K562 (cell line): ENCODE results near the gene OR2V2. TPM values are rescaled to one million over a fixed set of nuclear protein-coding genes. Genes with fewer than 3 reads are reported as not detected.

Experiments used
- CBFB ChIP-seq: sonication (generic); formaldehyde crosslinking; IDR thresholded peaks from 2 replicates; pipeline ENCODE4 v1.4.0; 2020; ENCODE audit warnings: mild to moderate bottlenecking, missing genetic modification reagents
- CHD1 ChIP-seq: fragments of 200-600 bp; sonication (generic); IDR thresholded peaks from one replicate; pipeline ENCODE4 v1.6.1; 2012; ENCODE audit warnings: mild to moderate bottlenecking, moderate library complexity, low read length, inconsistent platforms
- CHD2 ChIP-seq: IDR thresholded peaks from 2 replicates; pipeline ENCODE4 v1.6.1; 2011; ENCODE audit warnings: low read depth, low read length
- KAT2B ChIP-seq: IDR thresholded peaks from one replicate; pipeline ENCODE4 v1.6.1; 2012; ENCODE audit warnings: low read depth, mild to moderate bottlenecking, control low read depth, inconsistent platforms, low read length, moderate library complexity
- L3MBTL2 ChIP-seq: fragments of 450-650 bp; IDR thresholded peaks from 2 replicates; pipeline ENCODE4 v1.6.1; 2016; ENCODE audit warnings: mild to moderate bottlenecking, moderate library complexity
- MAFK ChIP-seq: IDR thresholded peaks from 2 replicates; pipeline ENCODE4 v1.6.1; 2011; ENCODE audit warnings: low read length, improper control_type of control experiment
- NFIC ChIP-seq: fragments of 450-650 bp; IDR thresholded peaks from 2 replicates; pipeline ENCODE4 v1.6.1; 2017; ENCODE audit warnings: mild to moderate bottlenecking, inconsistent platforms
- SMARCC2 ChIP-seq: fragments of 450-650 bp; IDR thresholded peaks from 2 replicates; pipeline ENCODE4 v1.6.1; 2017; ENCODE audit warnings: antibody characterized with exemption, moderate library complexity, mild to moderate bottlenecking, low read depth
- TAF1 ChIP-seq: IDR thresholded peaks from 2 replicates; pipeline ENCODE4 v1.6.1; 2011; ENCODE audit warnings: mild to moderate bottlenecking, low read length, moderate library complexity; ENCODE audit not compliant: insufficient read depth, control insufficient read depth, severe bottlenecking; ENCODE audit errors: extremely low read depth
- ZNF253 ChIP-seq: fragments of 250-450 bp; sonication (Bioruptor Pico); conservative IDR thresholded peaks from 2 replicates; pipeline ENCODE4 v1.6.1; 2021; ENCODE audit warnings: mild to moderate bottlenecking
- polyA plus RNA-seq, 8 experiments: library from polyadenylated mRNA; depleted of rRNA in 4 of 8; stranded (reverse) in 5 of 8; unstranded in 3 of 8; fragments of >200 nt; fragmentation: Nextera tagmentation in 2 of 8; fragmentation: Illumina TruSeq in 1 of 8; extraction: Ambion mirVana in 2 of 8; extraction: Trizol in 1 of 8; gene quantifications; 2 replicates each; pipeline versions ENCODE4 v1.2.1 to v1.2.3, GENCODE V29; 2011 to 2014; ENCODE audit warnings: inconsistent platforms in 1 of 8, missing spikeins in 1 of 8
- total RNA-seq, 7 experiments: library from RNA; depleted of rRNA in 6 of 7; stranded (reverse); fragments of >200 nt in 6 of 7; fragmentation: Illumina TruSeq in 2 of 7; extraction: Trizol in 2 of 7; gene quantifications; 2 replicates each; pipeline versions ENCODE4 v1.2.1 to v1.2.3, GENCODE V29; 2011 to 2021; ENCODE audit warnings: low replicate concordance in 1 of 7
- TF ChIP-seq, protein P1 (sequence below): sonication (generic); formaldehyde crosslinking; IDR thresholded peaks from 2 replicates; pipeline ENCODE4 v1.8.0; 2022; ENCODE audit warnings: missing genetic modification reagents, mild to moderate bottlenecking, borderline replicate concordance
- TF ChIP-seq, protein P2 (sequence below): IDR thresholded peaks from 3 replicates; pipeline ENCODE4 v1.6.1; 2011; ENCODE audit warnings: borderline replicate concordance, mild to moderate bottlenecking; ENCODE audit not compliant: insufficient read length, insufficient read depth
- TF ChIP-seq, protein P3 (sequence below): fragments of 450-650 bp; IDR thresholded peaks from 2 replicates; pipeline ENCODE4 v1.6.1; 2017; ENCODE audit warnings: antibody characterized with exemption
- TF ChIP-seq, protein P4 (sequence below): fragments of 450-650 bp; IDR thresholded peaks from 2 replicates; pipeline ENCODE4 v1.6.1; 2018; ENCODE audit not compliant: partially characterized antibody

Gene OR2V2
- total and polyA plus RNA-seq, 9 of the 15 experiments (the other 6 are each of a cell fraction or from before 2014, with no cell fraction given), result 0.01 TPM; not detected in 8

DNA sequence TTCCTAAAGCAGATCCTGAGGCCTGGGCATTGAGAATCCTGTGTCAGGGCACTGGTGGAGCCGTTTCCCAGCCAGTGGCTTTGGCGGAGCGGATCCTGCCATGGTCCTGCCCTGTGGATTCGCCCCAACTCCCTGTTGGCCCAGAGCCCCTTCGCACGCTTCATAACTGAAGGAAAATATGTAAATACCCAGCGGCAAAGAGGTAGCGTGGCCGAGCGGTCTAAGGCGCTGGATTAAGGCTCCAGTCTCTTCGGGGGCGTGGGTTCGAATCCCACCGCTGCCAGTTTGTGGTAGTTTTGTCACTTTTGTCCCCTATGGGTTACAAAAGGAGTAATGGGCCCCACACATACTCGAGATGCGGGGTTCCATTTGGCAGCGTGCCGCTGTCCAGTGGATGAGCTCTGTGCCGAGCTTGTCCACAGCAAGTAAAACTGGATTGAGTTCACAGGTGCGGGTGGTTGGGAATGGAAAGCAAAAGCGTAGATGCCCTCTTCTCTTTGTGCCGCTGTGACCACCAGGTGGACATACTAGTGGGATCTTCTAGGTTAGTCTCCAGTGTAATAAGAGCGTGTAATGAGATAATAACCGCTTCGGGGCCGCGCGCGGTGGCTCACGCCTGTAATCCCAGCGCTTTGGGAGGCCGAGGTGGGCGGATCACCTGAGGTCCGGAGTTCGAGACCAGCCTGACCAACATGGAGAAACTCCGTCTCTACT lies 40.3 kb downstream of the OR2V2 start (continued):
- TF ChIP-seq, protein P1, sequence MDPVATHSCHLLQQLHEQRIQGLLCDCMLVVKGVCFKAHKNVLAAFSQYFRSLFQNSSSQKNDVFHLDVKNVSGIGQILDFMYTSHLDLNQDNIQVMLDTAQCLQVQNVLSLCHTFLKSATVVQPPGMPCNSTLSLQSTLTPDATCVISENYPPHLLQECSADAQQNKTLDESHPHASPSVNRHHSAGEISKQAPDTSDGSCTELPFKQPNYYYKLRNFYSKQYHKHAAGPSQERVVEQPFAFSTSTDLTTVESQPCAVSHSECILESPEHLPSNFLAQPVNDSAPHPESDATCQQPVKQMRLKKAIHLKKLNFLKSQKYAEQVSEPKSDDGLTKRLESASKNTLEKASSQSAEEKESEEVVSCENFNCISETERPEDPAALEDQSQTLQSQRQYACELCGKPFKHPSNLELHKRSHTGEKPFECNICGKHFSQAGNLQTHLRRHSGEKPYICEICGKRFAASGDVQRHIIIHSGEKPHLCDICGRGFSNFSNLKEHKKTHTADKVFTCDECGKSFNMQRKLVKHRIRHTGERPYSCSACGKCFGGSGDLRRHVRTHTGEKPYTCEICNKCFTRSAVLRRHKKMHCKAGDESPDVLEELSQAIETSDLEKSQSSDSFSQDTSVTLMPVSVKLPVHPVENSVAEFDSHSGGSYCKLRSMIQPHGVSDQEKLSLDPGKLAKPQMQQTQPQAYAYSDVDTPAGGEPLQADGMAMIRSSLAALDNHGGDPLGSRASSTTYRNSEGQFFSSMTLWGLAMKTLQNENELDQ (CRISPR knock-in tag), result 0 out of 2 replicates have a peak, but pooled peaks have one; percentile 72
- TF ChIP-seq CBFB (no peak), CHD2 (0 out of 2 replicates have a peak, but pooled peaks have one; percentile 44), MAFK (0 out of 2 replicates have a peak, but pooled peaks have one; percentile 4), SMARCC2 (no peak), ZNF253 (CRISPR knock-in tag) (no peak), TAF1 (peak; percentile 24), KAT2B (no peak), L3MBTL2 (peak; percentile 68), NFIC (peak; percentile 90), CHD1 (peak; percentile 53)
- TF ChIP-seq, protein P2, sequence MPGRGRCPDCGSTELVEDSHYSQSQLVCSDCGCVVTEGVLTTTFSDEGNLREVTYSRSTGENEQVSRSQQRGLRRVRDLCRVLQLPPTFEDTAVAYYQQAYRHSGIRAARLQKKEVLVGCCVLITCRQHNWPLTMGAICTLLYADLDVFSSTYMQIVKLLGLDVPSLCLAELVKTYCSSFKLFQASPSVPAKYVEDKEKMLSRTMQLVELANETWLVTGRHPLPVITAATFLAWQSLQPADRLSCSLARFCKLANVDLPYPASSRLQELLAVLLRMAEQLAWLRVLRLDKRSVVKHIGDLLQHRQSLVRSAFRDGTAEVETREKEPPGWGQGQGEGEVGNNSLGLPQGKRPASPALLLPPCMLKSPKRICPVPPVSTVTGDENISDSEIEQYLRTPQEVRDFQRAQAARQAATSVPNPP, result no peak
- TF ChIP-seq, protein P3, sequence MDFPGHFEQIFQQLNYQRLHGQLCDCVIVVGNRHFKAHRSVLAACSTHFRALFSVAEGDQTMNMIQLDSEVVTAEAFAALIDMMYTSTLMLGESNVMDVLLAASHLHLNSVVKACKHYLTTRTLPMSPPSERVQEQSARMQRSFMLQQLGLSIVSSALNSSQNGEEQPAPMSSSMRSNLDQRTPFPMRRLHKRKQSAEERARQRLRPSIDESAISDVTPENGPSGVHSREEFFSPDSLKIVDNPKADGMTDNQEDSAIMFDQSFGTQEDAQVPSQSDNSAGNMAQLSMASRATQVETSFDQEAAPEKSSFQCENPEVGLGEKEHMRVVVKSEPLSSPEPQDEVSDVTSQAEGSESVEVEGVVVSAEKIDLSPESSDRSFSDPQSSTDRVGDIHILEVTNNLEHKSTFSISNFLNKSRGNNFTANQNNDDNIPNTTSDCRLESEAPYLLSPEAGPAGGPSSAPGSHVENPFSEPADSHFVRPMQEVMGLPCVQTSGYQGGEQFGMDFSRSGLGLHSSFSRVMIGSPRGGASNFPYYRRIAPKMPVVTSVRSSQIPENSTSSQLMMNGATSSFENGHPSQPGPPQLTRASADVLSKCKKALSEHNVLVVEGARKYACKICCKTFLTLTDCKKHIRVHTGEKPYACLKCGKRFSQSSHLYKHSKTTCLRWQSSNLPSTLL, result peak; percentile 80; the same call in 1 of the 2 replicates
- TF ChIP-seq, protein P4, sequence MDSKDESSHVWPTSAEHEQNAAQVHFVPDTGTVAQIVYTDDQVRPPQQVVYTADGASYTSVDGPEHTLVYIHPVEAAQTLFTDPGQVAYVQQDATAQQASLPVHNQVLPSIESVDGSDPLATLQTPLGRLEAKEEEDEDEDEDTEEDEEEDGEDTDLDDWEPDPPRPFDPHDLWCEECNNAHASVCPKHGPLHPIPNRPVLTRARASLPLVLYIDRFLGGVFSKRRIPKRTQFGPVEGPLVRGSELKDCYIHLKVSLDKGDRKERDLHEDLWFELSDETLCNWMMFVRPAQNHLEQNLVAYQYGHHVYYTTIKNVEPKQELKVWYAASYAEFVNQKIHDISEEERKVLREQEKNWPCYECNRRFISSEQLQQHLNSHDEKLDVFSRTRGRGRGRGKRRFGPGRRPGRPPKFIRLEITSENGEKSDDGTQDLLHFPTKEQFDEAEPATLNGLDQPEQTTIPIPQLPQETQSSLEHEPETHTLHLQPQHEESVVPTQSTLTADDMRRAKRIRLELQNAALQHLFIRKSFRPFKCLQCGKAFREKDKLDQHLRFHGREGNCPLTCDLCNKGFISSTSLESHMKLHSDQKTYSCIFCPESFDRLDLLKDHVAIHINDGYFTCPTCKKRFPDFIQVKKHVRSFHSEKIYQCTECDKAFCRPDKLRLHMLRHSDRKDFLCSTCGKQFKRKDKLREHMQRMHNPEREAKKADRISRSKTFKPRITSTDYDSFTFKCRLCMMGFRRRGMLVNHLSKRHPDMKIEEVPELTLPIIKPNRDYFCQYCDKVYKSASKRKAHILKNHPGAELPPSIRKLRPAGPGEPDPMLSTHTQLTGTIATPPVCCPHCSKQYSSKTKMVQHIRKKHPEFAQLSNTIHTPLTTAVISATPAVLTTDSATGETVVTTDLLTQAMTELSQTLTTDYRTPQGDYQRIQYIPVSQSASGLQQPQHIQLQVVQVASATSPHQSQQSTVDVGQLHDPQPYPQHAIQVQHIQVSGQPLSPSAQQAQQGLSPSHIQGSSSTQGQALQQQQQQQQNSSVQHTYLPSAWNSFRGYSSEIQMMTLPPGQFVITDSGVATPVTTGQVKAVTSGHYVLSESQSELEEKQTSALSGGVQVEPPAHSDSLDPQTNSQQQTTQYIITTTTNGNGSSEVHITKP, result peak; percentile 51
